Putamen (tissue), 1 donor: ENCODE results near the gene RBFOX1.
A peak's percentile ranks its signal among the peaks of the same experiment; 100 is the strongest.
"Not testable (repeated sequence)": the region's sequence is repeated elsewhere in the genome, so short reads cannot be mapped to it uniquely, and the experiment has no call there.

Source experiments
- DNase-seq: peaks from one replicate; pipeline ENCODE4 v3.0.0-alpha.2; 2016; ENCODE audit warnings: low spot score

Gene RBFOX1

DNA sequence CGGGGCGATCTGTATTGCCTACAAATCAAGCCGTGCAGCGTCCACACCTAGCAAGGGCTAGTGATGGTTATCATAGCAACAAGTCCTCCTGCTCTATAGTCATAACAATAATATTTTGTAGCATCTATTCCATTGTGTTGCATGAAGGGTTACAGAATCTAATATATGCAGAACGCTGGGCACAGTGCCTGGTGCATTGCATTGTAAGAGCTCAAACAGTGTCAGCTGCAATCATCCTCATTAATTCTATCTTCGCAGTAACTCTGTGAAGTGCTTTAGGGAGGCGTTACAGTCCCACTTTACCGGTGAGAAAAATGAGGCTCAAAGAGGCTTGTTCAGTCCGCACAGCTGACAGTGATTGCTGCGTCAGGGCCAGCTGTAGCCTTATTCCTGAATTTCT lies 149.4 kb downstream of the RBFOX1 start:
- DNase-seq: peak; percentile 56

- DNase-seq: peak; percentile 85
These were observed 150.1 kb downstream of the RBFOX1 start for GRCh38 chr16:7482596-7483290.

GRCh38 chr16:7487574-7488323 lies 155.1 kb downstream of the RBFOX1 start:
- DNase-seq: no peak

DNA sequence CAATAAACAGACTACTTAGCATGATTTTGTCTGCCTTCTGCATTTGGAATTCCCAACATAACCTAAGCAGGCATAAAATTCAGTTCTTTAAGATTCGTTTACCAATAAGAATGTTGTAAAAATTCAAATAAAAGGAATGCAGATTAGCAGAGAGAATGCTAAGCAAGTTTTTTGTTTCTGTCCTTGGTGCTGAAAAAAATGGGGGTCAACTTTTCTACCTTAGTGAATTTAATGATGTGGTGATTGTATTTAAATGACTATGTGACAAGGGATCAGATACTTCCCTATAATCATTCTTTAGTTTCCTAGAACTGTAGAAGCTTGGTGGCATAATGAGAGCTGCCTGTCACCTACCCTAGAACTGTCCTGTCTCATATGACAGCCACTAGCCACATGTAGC lies 159.5 kb downstream of the RBFOX1 start:
- no peak for DNase-seq

DNA sequence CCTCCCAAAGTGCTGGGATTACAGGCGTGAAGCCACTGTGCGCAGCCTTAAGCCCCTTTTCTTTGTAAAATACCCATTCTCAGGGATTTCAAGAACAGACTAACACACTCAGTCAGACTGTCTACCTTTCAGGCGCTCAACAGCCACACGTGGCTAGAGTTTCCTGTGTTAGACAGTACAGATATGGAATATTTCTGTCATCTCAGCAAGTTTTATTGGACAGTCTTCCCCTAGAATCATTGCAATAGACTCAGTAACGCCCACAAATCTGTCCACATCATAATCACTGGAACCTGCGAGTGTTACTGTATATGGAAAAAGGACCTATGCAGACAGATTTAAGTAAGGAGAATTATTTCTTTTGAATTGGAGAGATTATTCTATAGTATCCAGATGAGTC lies 160.5 kb downstream of the RBFOX1 start:
- no peak for DNase-seq

- DNase-seq: no peak
These were observed 165.0 kb downstream of the RBFOX1 start for GRCh38 chr16:7497691-7498090.

- no peak for DNase-seq
These were observed 169.2 kb downstream of the RBFOX1 start for GRCh38 chr16:7501868-7502267.

DNA sequence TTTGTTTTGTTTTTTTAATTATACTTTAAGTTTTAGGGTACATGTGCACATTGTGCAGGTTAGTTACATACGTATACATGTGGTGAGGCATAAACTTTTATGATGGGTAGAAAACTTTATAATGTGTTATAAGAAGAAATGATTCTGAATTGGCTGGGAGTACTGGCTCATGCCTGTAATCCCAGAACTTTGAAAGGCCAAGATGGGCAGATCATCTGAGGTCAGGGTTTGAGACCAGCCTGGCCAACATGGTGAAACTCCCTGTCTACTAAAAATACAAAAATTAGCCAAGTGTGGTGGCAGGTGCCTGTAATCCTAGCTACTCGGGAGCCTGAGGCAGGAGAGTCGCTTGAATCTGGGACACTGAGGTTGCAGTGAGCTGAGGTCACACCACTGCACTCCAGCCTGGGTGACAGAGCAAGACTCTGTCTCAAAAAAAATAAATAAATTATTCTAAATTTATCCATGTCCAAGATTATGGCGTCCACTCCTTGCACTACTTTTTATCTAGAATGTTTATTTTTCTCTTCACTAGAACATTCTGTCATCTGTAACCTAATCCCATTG lies 170.0 kb downstream of the RBFOX1 start:
- DNase-seq: not testable (repeated sequence)

- DNase-seq: no peak
These were observed 171.0 kb downstream of the RBFOX1 start for GRCh38 chr16:7503666-7504065.

GRCh38 chr16:7504844-7505243 lies 172.2 kb downstream of the RBFOX1 start:
- DNase-seq: no peak

- DNase-seq: no peak
These were observed 172.8 kb downstream of the RBFOX1 start for GRCh38 chr16:7505495-7505894.

DNA sequence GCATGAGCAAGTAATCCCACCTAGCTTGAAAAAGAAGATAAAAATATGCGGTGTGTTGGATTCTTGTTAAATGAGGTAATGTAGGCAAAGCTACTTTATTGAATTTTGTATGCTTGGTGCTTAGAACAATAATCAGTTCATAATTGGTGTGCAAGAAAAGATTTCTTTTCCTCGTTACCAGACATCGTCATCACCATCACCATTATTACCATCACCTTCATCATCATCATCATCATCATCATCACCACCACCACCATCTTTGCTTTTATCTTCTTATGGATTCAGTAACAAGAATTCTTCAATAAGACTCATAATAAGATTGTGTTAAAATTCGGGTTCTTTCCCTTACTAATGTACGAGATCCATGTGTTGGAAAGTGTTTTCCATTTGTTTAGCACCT lies 173.7 kb downstream of the RBFOX1 start:
- DNase-seq: no peak

DNA sequence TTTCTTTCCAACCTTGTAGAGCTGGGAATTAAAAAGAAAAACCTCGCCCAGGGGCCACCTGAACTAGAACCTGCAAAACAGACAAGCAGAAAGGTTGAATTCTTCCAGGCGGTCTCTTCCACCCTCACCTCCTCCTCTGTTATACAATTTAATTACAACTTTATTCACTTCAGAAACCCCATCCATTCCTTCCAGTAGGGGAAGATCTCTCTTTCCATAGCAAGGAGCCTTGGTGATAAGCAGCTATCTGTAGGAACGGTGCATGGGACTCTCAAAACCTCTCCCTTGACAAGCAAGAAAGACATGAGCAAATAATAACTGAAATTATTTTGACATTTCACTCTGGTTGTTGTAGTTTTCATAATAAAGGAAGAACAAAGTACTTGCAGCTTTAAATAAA lies 176.0 kb downstream of the RBFOX1 start:
- no peak for DNase-seq

DNA sequence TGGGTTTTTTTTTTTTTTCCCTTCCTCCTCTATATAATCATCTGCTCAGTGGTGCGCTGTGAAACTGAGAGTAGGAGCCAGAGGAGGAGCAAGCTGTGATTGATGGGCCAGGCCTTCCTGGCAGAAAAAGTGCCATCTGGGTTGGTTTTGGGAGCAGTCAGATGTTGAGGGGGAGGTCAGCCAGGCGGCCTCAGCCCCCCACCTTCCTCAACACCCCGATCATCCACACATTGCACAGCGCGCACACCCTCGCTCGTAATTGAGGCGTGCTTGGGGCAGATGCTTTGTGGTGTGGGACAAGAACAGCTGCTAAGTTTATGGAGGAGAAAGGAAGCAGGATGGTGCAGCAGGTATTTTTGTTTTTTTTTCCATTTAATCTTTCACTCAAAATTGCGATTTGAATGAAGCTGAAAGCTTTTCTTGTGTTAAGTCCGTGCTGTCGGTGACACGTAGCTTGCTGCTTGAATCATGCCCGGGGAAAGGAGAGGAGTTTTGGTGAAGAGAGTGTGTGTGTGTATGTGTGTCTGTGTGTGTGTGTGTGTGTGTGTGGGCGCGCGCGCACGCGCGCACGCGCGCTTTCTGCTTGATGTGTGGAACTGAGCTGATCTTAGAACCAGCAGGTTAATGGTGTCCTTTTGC lies 177.4 kb downstream of the RBFOX1 start:
- DNase-seq: peak; percentile 28

DNA sequence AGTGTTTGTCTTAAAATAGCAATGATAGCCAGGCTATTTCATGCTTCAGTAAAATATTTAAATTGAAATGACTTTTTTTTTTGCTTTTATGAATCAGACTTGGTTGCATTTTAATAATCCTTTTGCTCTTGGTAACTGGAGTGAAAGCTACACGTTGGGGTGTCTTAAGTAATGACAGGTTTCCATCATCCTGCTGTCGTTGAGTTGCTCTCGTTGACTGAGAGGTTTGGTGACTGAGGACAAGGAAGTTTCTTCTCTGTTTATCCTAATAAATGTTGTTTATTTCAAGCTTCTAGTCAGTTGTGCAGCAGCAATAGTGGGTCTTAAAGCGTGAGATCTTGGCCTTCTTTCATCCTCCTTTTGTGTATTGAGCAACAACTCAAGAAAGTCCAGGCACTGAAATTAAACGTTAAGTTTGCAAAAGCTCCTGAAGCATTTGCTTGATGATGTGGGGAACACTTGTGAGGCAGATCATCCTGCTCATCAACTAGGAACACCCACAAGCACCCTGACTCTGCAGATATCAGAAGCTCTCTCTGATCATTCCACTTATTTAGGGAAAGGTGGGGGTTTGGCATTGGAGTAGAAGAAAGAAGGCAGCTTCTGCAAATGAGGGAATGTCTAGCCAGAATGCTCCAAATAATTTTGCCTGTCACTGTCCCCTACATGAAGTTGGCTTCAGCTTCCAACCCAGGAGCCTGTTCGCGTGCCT lies 179.1 kb downstream of the RBFOX1 start:
- peak; percentile 74 for DNase-seq

- no peak for DNase-seq
These were observed 179.9 kb downstream of the RBFOX1 start for GRCh38 chr16:7512503-7512902.

DNA sequence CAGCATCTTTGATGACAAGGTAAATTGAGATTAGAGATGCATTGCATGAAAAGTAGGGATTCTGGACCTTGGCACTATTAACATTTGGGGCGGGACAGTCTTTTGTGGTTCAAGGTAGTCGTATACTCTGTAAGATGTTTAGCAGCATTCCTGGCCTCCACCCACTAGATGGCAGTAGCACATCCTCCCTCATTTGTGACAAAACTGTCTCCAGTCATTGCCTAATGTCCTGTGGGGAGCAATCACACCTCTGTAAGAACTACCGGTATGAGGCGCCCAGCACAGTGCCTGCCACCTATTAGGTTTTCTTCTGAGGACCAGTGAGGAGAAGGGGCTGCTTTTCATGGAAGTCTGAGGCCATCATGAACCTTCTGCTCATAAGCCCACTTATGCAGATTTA lies 180.8 kb downstream of the RBFOX1 start:
- DNase-seq: no peak

DNA sequence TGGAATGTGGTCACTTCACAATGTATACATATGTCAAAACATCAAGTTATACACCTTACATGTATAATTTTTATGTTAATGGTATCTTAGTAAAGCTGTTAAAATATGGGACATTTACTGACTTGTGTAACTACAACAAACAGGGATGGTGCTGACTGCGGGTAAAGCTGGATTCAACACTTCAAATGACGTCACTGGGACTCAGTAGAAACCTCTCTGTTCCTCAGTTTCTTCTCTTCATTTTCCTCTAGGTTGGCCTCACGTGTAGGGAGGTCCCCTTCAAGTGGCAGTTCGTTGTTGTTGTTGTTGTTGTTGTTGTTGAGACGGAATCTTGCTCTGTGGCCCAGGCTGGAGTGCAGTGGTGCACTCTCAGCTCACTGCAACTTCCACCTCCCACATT lies 182.9 kb downstream of the RBFOX1 start:
- no peak for DNase-seq

- no peak for DNase-seq
These were observed 184.9 kb downstream of the RBFOX1 start for GRCh38 chr16:7517496-7517895.

DNA sequence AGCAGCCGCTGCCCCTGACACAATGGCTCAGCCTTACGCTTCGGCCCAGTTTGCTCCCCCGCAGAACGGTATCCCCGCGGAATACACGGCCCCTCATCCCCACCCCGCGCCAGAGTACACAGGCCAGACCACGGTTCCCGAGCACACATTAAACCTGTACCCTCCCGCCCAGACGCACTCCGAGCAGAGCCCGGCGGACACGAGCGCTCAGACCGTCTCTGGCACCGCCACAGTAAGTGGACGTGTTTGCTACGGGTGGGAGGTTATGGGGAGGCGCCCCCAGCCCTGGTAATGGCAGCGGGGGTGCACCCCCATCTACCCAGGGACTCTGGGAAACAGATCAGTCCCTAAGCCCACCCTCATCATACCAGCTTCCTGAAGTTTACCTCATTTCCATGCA lies 185.5 kb downstream of the RBFOX1 start:
- DNase-seq: no peak

GRCh38 chr16:7521834-7522233 lies 189.2 kb downstream of the RBFOX1 start:
- DNase-seq: no peak

GRCh38 chr16:7524419-7524818 lies 191.8 kb downstream of the RBFOX1 start:
- DNase-seq: peak; percentile 74
